ENCODE measurements around the gene HSPB6. TPM values are rescaled to one million over a fixed set of nuclear protein-coding genes. Genes with fewer than 3 reads are reported as not detected.
A peak's percentile ranks its signal among the peaks of the same experiment; 100 is the strongest.

The HSPB6 gene
- total and polyA plus RNA-seq, 8 donors: 38.3 to 91.7 (median 66.5) TPM

- ATAC-seq (no peak), DNase-seq (no peak)
- intact Hi-C loops (cut with DNase I): no loop called here
- no peaks in the 10 kb centered on the region for H3K27me3 ChIP-seq
- TF ChIP-seq, protein P1, sequence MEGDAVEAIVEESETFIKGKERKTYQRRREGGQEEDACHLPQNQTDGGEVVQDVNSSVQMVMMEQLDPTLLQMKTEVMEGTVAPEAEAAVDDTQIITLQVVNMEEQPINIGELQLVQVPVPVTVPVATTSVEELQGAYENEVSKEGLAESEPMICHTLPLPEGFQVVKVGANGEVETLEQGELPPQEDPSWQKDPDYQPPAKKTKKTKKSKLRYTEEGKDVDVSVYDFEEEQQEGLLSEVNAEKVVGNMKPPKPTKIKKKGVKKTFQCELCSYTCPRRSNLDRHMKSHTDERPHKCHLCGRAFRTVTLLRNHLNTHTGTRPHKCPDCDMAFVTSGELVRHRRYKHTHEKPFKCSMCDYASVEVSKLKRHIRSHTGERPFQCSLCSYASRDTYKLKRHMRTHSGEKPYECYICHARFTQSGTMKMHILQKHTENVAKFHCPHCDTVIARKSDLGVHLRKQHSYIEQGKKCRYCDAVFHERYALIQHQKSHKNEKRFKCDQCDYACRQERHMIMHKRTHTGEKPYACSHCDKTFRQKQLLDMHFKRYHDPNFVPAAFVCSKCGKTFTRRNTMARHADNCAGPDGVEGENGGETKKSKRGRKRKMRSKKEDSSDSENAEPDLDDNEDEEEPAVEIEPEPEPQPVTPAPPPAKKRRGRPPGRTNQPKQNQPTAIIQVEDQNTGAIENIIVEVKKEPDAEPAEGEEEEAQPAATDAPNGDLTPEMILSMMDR (IDR thresholded peaks at IDR 0.05): no peak
- H3K9me3 ChIP-seq: no peaks in the 10 kb centered on the region
- H3K4me3 ChIP-seq: no peak overlapping the region
- peaks cover 0 to 58% of the 10 kb centered on the region in 2 donors for H3K36me3 ChIP-seq
- H3K4me1 ChIP-seq: peaks cover 0 to 8% of the 10 kb centered on the region in 2 donors
- no peak overlapping the region for H3K27ac ChIP-seq
These were observed 23.9 kb upstream of the HSPB6 start for GRCh38 chr19:35780717-35781116.

GRCh38 chr19:35780058-35780457, 23.2 kb upstream of the HSPB6 start:
- ATAC-seq (no peak), DNase-seq (peak in 1 of 4 donors; percentile 75)
- intact Hi-C loops (cut with DNase I): no loop called here
- Histone ChIP-seq H3K27ac (no peak overlapping the region), H3K4me3 (no peak overlapping the region), H3K9me3 (no peaks in the 10 kb centered on the region), H3K4me1 (peaks cover 0 to 9% of the 10 kb centered on the region in 2 donors), H3K27me3 (no peaks in the 10 kb centered on the region), H3K36me3 (peaks cover 0 to 51% of the 10 kb centered on the region in 2 donors)
- TF ChIP-seq, protein P1 (IDR thresholded peaks at IDR 0.05): no peak

DNA sequence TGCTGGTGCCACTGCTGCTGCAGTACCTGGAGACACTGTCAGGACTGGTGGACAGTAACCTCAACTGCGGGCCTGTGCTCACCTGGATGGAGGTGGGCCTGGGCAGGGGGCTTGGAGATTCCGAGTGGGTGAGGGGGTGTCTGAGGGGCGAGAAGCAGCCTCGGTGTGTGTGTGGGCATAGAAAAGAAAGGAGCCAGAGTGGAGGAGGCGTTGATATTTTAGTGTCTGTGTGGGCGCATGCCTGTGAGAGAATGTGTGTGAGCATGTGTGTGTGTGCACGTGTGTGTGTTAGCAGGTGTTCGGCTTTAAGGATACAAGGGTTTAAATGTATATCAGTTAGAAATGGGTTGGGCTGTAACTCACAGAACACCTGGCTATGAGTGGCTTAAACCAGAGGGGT, 22.2 kb upstream of the HSPB6 start:
- TF ChIP-seq, protein P1 (IDR thresholded peaks at IDR 0.05): no peak
- H3K4me3 ChIP-seq: no peak overlapping the region
- intact Hi-C loops (cut with DNase I): no loop called here

GRCh38 chr19:35777961-35778360, 21.1 kb upstream of the HSPB6 start:
- no peaks in the 10 kb centered on the region for H3K27me3 ChIP-seq
- intact Hi-C loops (cut with DNase I): no loop called here
- ATAC-seq (no peak), DNase-seq (no peak)
- TF ChIP-seq, protein P1 (IDR thresholded peaks at IDR 0.05): no peak
- peaks cover 0 to 17% of the 10 kb centered on the region in 2 donors for H3K4me1 ChIP-seq
- peaks cover 0 to 42% of the 10 kb centered on the region in 2 donors for H3K36me3 ChIP-seq
- H3K27ac ChIP-seq: no peak overlapping the region
- H3K9me3 ChIP-seq: no peaks in the 10 kb centered on the region
- H3K4me3 ChIP-seq: no peak overlapping the region

More for the DNA sequence above, 22.2 kb upstream of the HSPB6 start:
- Histone ChIP-seq H3K9me3 (no peaks in the 10 kb centered on the region), H3K36me3 (peaks cover 0 to 45% of the 10 kb centered on the region in 2 donors), H3K27ac (no peak overlapping the region), H3K4me1 (peaks cover 0 to 17% of the 10 kb centered on the region in 2 donors), H3K27me3 (no peaks in the 10 kb centered on the region)
- ATAC-seq (no peak), DNase-seq (no peak)

DNA sequence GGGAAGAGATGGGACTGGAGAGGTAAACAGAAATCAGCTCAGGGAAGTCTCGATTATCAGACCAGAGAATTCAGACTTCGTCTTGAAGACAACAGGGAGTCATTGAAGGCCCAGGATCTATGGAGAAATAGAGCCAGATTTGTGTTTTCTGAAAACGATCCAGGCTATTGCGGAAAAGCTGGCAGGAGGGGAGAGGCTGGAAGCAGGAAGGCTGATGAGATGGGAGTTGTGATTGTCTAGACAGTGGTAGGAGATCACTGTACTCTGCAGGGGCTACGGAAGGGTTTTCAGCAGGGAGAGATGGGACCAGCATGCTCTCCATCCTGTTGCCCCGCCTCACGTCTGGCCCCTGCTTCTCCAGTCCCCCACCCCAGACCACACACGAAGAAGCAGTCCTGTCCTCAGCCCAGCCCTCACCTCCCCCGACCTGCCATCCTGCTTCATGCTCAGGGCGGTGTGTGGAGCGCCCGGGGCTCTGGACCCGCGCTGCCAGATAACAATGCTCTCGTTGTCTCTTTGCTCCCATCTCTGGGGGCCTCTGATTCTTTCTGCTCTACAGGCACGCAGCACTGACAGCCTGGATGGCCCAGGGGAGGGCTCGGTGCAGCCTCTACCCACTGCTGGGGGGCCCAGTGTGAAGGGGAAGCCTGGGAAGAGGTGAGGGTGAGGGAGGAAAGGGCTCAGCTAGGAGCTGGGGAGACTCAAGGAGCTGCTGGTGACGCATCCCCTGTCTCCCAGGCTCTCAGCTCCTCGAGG, 20.4 kb upstream of the HSPB6 start:
- Histone ChIP-seq H3K4me1 (peaks cover 0 to 17% of the 10 kb centered on the region in 2 donors), H3K9me3 (no peaks in the 10 kb centered on the region), H3K27me3 (no peaks in the 10 kb centered on the region), H3K27ac (no peak overlapping the region), H3K36me3 (peaks cover 0 to 35% of the 10 kb centered on the region in 2 donors), H3K4me3 (no peak overlapping the region)
- intact Hi-C loops (cut with DNase I): no loop called here
- TF ChIP-seq, protein P1 (IDR thresholded peaks at IDR 0.05): no peak
- ATAC-seq (no peak), DNase-seq (no peak)

All from left lung (tissue), 10 donors.